DMS153 treated with DMSO at 0.1 percent for 48 hours (cell line): ENCODE measurements around the gene TEX35.
"Not testable (repeated sequence)": the region's sequence is repeated elsewhere in the genome, so short reads cannot be mapped to it uniquely, and the experiment has no call there.

Experiments
- DNase-seq: peaks from one replicate; lab custom pipeline; 2025; ENCODE audit not compliant: unreplicated experiment; lab: John Stamatoyannopoulos, UW

TEX35 gene

GRCh38 chr1:178494569-178494971, 18.3 kb upstream of the TEX35 start:
- DNase-seq: no peak

- DNase-seq: no peak
Observed at GRCh38 chr1:178495158-178495557, 17.8 kb upstream of the TEX35 start.

GRCh38 chr1:178495741-178496409, 17.0 kb upstream of the TEX35 start:
- no peak for DNase-seq

- DNase-seq: no peak
Observed at GRCh38 chr1:178496410-178497135, 16.3 kb upstream of the TEX35 start, which contains the start of gene CLEC20A. Gene CLEC20A (minus strand): TSS chr1:178496964. CDS start chr1:178496939, 25 bp downstream.

- DNase-seq: no peak
Observed at GRCh38 chr1:178497903-178498478, 14.9 kb upstream of the TEX35 start.

- DNase-seq: no peak
Observed at GRCh38 chr1:178498896-178499675, 13.8 kb upstream of the TEX35 start.

- no peak for DNase-seq
Observed at GRCh38 chr1:178500091-178500770, 12.7 kb upstream of the TEX35 start.

- no peak for DNase-seq
Observed at GRCh38 chr1:178500936-178501554, 11.9 kb upstream of the TEX35 start.

GRCh38 chr1:178501705-178502329, 11.1 kb upstream of the TEX35 start:
- peak; percentile 49 for DNase-seq

GRCh38 chr1:178502330-178502714, 10.6 kb upstream of the TEX35 start:
- no peak for DNase-seq

GRCh38 chr1:178502856-178503255, 10.1 kb upstream of the TEX35 start:
- DNase-seq: no peak

- DNase-seq: not testable (repeated sequence)
Observed at GRCh38 chr1:178503316-178503715, 9.6 kb upstream of the TEX35 start.

GRCh38 chr1:178503849-178504248, 9.1 kb upstream of the TEX35 start:
- DNase-seq: no peak

- no peak for DNase-seq
Observed at GRCh38 chr1:178504286-178504685, 8.6 kb upstream of the TEX35 start.

- no peak for DNase-seq
Observed at GRCh38 chr1:178506177-178506576, 6.7 kb upstream of the TEX35 start.

- no peak for DNase-seq
Observed at GRCh38 chr1:178506669-178507068, 6.2 kb upstream of the TEX35 start.

- no peak for DNase-seq
Observed at GRCh38 chr1:178509414-178510007, 3.4 kb upstream of the TEX35 start.

- no peak for DNase-seq
Observed at GRCh38 chr1:178510155-178510554, 2.8 kb upstream of the TEX35 start.

GRCh38 chr1:178513278-178513983, 522 bp downstream of the TEX35 start:
- no peak for DNase-seq
